HG03039 (cell line): ENCODE data around the gene IFI6.
"Not testable (repeated sequence)": the region's sequence is repeated elsewhere in the genome, so short reads cannot be mapped to it uniquely, and the experiment has no call there.

ENCODE experiments used
- ATAC-seq: cut with Tn5 transposase; IDR thresholded peaks from one replicate; pipeline ENCODE4 v1.9.1; 2021; ENCODE audit warnings: mild to moderate bottlenecking, moderate library complexity; ENCODE audit not compliant: unreplicated experiment

The IFI6 gene

DNA sequence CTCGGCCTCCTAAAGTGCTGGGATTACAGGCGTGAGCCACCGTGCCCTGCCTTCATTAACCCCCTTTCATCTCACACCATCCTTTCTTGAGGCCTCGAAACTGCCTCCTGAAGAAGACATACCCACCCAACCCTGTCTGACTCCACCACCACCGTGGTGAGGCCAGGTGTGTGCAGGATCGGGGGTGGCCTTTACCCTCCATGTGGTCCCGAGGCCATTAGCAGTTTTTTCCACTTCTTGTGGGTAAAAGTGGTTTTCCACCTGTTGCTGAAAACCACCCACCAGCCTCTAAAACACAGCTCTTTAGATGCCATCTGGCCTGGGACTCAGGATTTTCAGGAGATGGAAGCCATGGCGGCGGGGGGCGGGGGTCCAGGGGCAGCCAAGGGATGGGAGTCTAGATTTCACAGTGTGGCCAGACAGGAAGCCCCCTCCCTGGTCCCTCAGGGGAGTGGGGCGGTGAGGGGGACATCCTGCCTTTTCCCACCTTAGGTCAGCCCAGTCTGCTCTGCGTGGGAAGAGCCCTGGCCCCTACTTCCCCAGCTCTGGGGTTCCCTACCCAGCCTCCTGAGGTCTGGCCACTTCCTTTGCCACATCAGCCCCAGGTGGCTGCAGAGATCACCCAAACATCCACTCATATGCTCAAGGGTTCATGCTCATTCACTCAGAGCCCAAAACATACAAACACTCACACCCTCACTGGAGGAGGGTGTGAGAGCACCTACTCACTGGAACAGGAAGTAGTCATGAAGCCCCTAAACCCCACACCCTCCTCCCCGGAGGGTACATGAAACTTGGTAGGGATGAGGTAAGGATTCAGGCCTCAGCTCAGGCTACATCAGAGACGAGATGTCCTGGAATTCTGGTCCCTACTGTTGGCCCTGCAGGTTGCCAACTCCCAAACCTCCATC is 39.4 kb downstream of the IFI6 start:
- no peak for ATAC-seq

DNA sequence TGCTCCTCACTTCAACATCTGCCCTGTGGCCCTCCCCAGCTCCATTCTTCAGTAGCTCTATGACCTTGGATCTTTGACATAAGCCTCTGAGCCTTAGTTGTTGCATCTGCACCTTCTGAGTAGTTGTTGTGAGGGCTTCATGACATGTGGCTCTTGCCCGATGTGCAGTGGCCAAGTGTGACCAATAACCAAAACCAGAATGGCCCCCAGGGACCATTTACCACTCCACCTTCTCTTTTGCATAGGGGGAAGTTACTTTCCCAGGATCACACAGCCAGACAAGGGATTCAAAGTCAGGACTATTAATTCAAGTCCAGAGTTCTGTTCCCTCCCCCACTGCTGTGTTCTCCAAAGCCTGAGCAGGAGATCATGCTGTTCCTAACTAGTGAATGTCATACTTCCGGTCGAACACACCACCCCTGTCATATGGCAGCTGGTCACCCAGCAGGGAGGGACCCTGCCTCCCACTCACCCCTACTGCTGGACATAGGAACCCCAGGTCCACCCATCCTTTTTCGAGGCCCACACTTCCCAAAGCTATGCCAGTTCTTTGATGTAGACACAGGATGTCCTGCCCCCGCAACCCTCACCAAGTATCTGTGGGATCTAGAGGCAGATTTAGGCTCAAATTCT is 41.0 kb downstream of the IFI6 start:
- no peak for ATAC-seq

DNA sequence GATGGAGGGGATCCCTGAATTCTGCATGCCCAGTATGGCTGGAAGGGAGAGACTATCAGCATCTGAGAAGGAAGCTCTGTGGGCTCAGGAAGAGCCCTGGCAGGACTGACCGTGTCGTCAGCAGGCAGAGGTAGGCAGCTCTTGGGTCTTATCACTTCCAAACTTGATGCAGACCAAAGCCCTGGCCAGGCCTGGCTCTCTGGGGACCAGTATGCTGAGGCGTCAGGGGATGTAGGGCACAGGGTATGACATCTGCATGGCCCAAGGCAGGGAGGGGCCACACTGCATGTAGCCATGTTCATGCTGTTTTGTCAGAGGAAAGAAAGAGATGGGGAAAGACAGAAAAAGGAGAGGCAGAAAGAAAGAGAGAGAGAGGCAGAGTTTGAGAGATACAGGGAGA is 43.3 kb downstream of the IFI6 start:
- ATAC-seq: no peak

DNA sequence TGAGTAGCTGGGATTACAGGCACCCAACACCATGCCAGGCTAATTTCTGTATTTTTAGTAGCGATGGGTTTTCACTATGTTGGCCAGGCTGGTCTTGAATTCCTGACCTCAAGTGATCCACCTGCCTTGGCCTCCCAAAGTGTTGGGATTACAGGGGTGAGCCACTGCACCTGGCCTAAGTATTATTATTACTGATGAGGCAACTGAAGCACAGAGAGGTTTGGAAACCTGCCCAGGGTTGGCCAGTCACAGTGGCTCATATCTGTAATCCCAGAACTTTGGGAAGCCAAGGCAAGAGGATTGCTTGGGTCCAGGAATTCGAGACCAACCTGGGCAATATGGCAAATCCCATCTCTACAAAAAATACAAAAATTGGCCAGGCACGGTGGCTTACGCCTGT is 44.3 kb downstream of the IFI6 start:
- ATAC-seq: not testable (repeated sequence)

DNA sequence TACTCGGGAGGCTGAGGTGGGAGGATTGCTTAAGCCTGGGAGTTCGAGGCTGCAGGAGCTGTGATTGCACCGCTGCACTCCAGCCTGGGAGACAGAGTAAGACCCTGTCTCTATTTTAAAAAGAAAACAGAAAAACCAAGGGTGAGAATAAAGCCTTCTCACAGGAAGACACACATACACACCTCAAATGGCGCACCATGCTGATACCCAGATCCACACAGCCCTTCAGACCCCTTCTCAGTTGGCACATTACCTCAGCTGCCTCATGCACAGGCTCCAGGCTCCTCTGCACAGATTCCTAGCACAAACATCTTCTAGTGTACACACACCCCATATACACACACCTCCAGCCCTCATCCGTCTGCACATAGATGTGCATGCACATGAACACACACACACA is 44.9 kb downstream of the IFI6 start:
- no peak for ATAC-seq

DNA sequence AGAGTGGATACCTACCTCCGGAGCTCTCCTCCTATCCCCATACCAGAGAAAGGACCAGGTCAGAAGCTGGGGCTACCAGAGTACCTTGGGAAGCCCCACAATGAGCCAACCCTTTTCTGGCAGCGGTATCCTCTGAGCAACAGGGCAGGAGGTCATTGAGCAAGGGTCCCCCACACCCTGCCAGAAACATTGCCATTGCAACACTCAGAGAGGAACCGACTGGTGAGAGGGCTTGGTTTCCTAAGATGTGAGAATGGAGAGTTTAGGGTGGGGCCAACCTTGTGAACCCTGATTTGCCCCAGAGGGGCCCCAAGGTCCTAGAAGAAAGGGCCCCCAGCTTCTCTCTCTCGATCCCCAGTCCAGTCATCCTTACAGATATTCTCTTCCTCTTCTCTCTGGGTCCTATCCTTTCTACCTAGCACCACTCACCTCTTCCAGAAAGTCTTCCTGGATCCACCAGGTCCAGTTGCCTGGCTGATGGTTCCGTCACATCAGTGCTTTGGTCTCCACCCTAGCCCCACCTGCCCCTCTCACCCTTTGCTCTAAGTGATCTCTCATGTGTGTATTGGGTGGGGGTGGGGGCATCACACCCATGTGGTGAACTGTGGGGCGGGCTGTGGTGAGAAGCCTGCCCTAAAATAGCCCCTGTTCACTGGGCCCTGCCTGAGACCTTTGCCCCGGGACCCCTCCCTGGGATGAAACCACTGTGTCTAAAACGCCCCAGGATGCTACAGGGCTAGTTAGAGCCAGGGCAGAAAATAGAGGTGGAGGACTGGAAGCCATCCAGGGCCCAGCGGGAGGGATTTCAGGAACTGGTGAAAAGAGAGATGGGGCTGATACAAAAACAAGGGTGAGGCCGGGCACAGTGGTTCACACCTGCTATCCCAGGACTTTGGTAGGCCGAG is 45.7 kb downstream of the IFI6 start:
- ATAC-seq: no peak

DNA sequence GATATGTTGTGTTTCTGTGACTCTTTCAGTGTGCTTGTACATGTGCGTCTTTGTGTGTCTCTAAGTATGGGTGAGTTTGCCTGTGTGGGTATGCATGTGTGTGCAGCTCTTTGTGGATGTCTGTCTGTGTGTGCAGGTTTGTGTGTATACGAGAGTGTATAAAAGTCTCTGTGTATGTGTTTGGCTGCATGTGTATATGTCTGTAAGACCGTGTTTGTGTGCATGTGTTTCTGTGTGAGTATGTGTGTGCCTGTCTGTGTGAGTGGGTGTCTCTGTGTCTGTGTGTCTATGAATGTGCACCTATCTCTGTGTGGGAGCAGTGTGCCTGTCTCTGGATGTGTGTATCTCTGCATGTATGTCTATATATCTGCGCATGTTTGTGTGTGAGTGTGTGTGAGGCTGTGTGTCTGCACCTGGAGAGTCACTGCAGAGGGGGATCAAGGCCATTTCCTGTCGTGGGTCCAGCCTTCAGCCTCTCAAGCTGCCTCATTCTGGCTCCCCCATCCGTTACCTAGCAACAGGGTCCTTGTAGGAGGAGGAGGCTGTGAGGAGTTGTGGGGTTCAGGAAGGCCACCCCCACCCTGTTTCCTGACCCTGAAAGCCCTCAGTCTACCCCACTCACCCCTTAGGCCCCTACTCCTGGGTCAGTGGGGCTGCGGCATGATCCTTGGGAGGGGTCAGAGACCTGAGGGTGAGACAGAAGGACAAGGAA is 47.4 kb downstream of the IFI6 start:
- no peak for ATAC-seq

DNA sequence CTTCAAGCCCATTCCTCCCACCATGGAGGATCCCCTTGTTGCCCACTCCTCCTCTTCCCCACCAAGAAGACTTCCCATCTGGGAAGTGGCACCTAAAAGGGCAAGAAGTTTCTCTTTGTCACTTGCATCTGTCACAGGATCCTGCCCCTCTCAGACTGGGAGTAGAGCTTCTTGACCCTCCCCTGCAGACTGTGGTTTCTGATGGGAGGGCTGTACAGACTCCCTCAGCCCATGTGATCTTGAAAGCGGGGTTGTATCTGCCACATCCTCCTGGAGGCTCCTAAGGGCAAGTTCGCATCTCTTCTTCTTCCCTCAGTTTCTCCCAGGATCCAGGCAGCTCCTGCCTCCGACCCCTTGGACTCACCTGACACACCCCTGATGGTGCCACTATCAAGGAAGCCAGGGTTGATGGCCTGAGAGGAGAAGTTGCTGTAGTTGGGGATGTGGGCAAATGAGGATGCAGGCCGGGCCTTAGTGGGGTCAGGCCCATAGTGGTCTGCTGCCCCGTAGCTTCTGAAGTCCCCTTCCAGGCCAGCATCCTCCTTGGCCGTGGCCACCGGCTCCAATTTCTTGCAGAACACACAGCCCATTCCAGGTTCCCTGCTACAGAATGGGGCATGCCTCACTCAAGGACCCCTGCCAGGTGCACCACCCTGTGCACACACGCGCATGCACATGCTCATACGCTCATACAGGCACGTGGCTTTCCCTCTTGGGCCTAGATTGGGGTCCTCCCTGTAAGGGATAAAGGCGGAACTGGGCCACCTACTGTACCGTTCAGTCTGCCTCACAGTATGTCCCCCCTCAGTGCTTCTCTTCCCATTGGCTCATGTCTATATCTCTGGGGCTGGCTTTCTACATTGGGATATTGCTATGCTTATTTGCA is 48.4 kb downstream of the IFI6 start:
- no peak for ATAC-seq

DNA sequence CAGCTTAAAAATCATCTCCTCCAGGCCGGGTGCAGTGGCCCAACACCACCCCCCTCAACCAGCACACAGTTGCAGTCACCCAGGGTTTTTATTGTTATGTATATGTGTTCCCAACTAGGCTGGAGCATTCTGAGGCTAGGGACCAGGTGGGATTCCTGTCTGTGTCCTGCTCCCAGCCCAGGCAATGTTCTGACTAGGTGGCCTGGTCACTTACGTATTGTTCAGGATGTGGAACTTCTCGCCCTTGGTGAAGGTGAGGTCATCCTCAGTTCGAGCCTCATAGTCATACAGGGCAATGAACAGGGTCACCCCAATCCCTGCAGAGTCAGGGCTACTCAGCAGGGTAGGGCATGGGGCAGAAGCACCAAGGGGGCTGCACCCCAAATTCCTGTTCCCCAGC is 49.2 kb downstream of the IFI6 start:
- no peak for ATAC-seq

DNA sequence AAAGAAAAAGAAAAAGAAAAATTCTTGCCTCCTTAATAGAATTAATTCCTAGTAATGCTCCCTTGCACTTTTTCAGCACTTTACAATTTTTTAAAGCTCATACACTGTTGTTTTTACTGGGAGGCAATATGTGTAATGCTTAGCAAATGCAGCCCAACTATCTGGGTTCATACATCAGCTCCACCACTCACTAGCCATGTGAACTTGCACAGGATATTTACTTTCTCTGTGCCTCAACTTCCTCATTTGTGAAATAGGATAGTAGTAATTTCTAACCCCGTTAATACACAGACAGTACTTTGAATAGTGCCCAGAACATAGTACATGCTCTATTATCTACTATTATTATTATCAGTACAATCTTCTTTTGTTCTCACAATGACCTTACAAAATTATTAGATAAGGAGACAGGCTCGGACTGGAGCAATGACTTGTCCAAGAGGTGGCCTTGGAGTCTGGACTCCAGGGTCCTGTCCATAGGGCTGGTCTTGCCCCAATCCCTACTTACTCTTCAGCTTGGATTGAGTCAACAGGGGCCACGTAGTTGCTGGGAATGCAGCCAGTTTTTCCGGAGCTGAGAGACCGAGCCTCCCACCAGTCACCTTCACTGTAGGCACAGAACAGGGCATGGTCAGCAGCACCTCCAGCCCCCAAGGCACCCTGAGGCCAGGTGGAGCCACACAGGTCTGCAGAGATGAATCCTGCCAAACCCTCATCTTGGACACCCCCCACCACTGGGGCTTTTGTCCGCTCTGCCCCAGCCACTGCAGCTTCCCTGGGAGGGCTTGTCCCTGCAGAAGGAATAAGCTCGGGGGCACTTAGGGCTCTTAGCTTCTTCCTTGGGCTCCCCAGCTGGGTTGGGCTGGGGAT is 50.7 kb downstream of the IFI6 start:
- no peak for ATAC-seq

DNA sequence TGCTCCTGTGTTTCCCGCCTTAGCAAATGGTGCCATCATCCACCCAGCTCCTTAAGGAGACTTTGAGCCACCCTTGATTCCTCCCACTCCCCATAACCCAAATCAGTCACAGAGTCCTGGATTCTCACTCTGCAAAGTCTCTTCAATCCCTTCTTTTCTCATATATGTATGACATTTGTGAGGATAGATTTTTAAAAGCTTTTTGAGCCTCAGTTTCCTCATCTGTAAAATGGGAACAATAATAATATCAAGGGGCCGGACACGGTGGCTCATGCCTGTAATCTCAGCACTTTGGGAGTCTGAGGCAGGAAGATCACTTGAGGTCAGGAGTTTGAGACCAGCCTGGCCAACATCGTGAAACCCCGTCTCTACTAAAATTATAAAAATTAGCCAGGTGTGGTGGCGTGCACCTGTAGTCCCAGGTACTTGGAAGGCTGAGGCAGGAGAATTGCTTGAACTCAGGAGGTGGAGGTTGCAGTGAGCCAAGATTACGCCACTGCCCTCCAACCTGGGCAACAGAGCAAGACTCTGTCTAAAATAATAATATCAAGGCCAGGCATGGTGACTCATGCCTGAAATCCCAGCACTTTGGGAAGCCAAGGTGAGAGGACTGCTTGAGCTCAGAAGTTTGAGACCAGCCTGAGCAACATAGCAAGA is 52.1 kb downstream of the IFI6 start:
- not testable (repeated sequence) for ATAC-seq

DNA sequence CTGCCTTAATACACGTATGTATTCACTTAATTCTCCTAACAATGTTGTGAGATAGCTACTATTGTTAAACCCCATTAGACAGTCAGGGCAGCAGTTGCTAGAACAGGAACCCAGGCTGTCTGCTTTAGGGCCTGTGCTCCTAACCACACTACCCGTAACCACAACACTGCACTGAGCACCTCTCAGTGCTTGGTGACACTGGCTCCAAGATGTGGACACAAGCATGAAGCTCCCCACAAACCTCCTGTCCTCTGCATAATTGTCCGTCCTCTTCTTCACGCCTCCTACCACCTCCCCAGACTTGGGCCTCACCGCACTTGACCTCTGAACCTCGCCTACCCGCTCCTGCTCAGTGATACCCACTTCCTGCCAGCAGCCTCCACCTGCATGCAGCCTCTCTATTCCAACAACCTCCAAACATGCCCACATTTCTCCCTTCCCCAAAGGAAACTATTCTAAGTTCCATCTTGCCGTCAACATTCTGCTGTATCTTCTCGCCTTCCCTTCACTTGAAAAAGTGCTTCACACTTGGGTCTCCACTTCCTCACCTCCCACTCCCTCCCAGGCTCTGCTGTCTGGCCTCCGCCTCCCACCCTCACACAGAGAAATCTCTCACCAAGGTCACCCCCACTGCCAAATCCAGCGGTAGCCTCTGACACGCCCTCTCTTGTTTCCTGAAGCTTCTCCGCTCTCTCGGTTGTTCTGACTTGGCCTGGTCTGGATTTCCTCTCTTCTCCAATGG is 53.5 kb downstream of the IFI6 start:
- ATAC-seq: no peak

DNA sequence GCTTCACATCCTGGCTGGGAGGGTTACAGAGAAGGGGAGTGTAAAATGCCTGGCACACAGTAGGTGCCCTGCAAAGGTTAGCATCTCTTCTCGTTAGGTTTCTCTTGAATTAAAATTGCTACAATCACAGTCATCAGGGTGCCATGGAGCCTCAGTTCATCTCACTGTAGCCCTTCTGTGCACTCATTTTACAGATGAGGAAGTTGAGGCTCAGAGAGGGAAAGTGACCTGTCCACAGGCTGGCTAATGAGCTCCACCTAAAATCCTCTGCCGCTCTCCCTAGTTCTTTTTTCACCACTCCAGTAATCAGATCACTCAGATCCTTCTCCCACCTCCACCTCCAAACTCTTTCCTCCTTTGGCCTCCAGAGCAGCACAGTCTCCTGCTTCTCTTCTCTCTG is 54.6 kb downstream of the IFI6 start:
- no peak for ATAC-seq

DNA sequence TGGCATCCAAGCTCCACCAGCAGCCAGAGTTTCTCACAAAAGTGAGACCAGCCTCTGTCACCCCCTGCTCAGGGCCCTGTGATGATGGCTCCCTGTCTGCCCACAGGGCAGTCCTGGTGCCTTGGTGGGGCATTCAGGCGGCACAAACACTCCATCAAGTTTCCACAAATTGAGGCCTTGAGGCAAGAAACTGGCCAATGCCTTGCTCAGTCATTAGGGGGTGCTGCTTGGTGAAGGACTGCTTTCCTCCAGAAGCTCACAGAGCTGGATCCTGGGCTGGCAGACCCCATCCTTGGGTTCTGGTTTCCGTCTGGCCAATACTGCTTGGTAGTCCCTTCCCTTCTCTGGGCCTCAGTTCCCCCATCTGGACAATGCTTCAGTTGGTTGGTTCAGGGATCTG is 55.6 kb downstream of the IFI6 start:
- ATAC-seq: no peak
